Nucleus accumbens (tissue), 56 donors: ENCODE data around the gene NCKAP5L.

Source experiments
- DNase-seq, 56 donors: peaks; one replicate each; lab custom pipeline; 2025; lab: John Stamatoyannopoulos, UW

Gene NCKAP5L

DNA sequence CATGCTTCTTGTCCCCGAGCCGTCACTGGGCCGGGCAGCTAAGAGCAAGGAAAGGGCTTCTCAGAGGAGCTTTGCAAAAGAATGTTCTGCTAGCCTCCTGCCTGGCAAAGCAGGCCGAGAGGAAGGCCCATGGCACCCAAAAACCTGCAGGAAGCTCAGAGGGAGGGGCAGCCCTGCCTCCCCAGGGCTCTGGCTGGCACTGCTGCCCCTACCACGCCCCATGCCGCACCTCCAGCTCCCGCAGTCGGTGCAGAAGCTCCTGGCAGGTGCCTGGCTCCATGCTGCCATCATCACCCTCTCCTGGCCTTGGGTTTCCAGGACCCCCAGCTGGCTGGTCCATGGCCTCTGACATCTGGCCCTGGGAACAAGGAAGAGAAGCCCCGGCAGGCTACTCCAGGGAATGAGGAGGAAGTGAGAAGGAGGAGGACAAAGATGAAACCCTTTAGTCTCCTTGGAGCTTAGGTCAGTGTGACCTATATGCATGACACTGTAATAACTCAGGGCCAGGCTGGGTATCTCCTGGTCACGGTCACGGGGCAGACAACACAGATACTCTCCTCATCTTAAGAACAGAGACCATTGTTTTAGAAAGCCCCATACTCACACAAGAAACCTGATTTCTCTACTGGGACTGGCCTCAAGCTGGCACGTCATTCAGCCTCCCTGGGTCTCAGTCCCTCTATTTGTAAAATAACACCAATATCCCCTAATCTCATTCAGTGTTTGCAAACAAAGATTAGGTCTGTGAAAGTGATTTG is 24.3 kb downstream of the NCKAP5L start:
- no peak for DNase-seq

DNA sequence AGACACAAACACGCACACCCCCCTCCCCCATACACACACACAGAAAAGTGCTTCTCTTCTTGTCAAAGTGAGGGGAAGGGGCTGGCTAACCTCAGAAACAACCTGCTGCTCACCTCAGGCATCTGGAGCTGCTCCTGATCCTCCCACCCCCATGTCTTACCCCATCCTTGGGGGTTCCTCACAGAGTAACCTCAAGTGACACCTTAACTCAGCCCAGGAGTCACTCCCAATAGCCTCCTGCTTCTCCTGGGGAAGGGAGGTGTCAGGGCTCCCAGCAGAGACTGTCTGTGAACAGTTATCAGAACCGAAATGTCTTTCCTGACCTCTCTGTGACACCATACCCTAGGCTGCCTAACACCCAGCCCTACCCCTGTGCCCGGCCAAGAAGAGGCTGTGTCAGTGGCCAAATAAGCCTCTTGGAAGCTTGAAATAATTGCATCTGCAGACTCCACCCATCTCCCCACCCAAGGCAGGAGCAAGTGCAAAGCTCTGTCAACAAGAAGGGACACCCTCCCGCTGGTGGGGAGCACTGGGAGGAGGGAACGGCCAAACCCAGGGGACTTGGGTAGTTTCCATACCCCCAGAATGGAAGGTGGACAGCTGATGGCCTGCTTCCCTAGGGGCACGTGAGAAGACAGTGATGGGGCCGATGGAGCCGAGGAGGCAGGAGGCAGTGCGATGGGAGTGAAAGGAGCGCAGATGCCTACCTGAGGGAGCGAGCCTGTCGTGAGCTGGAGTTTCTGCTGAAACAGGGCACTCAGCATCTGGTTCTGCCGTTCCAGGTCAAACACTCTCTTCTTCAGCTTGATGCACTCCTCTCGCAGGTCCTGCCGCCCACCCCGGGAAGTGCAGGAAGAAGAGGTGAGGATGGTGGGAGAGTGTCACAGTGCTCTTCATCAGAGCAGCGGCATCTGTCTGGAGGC is 26.8 kb downstream of the NCKAP5L start:
- DNase-seq: no peak

DNA sequence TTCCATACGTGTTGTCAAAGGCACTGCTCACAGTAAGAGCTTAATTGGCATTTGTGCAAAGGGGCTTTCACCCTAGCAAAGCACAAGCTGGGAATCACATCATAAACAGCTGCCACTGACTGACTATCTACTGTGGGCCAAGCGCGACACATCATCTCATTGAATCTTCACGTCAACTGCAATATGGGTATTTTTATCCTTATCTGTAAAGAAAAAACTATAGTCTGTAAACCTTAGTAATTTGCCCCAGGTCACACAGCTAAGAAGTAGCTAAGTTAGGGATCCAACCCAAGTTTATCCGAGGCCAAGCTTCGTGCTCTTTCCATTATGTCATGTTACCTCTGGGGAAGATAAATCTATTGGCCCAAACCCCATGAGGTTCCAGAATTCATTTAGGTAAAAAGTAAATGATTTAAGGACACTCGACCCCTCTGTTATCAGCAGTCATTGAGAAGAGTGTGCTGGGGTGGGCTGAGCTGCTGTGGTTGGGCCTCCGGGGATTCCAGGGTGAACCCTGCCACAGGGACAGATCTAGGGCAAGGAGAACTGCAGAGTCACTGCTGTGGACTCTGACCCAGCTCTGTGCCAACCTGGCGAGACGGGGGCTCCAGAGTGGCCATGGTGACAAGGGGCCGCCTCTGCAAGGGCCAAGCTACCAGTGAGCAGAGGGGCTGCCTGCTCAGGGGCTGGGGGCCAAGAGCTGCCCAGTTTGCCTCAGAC is 27.6 kb downstream of the NCKAP5L start:
- no peak for DNase-seq

DNA sequence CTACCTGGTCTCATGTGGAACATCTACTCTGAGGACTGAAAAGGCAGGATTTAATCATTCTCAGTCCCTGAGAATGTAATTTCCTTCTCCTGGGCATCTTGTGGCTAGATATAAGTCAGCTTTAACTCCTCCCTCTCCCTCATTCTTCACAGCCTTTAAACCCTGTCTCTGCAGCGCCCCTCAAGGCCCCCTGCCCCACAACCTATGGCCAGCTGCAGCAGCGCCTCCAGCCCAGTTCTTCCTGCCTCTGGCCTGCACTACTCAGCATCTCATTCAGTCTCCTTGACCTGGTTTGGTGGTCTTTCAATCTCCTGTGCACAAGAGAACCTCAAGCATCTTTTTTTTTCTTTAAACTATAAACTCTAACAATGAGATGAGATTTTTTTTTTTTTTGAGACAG is 29.3 kb downstream of the NCKAP5L start:
- no peak for DNase-seq

DNA sequence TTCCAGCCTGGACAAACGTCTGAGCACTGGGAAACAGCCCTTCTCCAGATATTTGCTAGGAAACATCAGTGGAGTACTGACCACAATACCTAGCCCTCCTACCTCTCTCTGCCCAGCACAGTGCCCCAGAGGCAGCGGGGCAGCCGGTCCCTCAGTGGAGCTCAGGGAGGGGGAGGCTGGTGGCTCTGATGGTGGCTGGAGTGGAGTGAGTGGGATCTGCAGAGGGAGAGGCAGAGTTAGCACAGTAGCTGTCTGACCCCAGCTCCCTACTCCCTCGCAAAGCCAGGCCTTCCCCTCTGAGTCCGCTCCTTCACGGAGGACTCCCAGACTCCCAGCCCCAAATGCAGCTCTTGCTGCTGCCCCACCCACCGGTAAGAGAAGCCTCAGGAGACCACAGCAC is 30.0 kb downstream of the NCKAP5L start:
- DNase-seq: no peak

DNA sequence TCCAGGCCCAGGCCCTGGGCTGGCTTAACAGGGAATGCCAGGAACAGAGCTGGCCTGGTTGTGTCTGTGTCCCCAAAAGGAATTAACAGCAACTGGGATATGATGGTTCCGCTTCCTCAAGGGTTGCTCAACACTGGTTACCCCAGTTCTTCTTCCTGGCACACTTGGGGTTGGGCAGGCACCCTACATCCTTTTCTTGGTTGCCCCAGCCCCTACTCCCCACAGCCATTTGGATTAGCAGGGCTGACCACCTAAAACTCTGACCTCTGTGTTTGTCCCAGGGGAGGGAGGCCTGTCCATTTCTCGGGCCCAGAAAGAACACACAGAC is 30.8 kb downstream of the NCKAP5L start:
- no peak for DNase-seq

DNA sequence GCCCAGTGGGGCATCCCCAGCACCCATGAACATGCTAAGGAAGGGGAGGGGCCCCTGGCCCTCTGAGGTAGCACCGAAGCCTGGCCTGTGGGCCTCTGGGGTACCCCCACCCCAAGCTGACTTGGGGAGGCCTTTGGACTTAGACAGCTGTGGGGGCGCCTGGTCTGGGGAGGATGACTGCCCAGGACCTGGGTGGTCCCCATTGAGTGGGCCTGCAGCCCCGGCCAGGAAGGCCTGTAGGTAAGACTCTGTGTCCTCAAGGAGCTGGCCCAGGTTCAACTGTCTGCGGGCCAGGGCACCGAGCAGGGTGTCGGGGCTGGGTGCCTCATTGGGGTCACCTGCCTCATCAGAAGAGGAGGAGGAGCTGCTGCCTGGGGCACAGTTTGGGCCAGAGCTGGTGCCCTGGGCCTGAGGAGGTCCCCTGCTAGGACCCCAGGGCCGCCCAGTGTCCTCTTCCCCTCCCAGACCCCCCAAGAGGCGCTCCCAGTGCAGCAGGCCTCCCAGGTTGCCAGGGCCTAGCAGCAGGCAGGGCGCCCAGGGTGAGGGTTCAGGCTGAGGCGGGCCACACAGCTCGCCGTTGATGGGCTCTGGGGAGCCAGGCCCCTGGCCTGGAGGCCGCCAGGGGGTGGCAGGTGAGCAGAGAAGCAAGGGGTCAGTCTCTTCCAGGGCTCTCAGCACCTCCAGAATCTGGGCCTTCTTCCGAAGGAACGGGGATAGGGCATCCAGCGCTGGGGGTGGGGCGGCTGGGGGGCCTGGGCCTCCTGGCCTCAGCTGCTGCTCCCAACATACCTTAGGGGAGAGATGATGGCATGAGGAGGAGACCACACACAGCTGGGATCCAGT is 31.4 kb downstream of the NCKAP5L start:
- no peak for DNase-seq

DNA sequence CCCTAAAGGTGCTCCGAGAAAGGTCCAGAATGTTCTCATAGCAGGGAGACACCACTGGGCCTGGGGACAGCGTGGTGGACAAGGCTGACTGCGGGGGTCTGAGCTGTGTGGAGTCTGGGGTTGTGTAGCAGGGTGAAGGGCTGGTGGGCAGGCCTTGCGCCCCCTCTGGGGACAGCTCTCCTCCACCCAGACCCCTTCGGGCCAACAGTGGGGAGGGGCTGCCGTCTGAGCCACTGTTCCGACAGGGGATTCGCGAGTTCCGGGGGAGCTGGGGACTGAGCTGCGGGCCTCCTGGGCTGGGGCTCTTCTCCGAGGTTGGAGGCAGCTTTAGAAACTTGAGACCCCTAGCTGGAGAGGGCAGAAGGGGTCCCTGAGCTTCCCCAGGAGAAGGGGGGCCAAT is 32.1 kb downstream of the NCKAP5L start:
- DNase-seq: no peak

DNA sequence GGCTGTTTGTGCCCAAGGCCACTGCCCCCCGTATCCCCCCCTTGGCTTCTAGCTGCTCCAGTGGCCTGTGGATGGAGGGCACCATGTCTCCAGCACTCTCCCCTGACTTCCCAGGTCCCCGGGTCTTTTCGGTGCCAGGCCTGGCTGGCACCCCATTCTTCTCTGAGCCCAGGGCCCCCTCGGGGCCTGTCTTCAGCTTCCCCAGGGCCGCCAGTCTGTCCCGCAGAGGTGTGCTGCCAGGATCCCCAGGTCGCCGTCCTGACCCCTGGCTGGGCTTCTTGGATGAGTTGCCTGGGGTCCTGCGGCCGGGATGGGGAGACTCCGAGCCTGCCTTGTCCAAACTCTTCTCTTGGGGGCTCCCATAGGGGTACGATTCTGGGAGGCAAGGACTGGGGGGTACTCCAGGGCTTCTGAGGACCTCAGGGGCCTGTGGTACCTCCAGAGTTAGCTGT is 32.5 kb downstream of the NCKAP5L start:
- no peak for DNase-seq

DNA sequence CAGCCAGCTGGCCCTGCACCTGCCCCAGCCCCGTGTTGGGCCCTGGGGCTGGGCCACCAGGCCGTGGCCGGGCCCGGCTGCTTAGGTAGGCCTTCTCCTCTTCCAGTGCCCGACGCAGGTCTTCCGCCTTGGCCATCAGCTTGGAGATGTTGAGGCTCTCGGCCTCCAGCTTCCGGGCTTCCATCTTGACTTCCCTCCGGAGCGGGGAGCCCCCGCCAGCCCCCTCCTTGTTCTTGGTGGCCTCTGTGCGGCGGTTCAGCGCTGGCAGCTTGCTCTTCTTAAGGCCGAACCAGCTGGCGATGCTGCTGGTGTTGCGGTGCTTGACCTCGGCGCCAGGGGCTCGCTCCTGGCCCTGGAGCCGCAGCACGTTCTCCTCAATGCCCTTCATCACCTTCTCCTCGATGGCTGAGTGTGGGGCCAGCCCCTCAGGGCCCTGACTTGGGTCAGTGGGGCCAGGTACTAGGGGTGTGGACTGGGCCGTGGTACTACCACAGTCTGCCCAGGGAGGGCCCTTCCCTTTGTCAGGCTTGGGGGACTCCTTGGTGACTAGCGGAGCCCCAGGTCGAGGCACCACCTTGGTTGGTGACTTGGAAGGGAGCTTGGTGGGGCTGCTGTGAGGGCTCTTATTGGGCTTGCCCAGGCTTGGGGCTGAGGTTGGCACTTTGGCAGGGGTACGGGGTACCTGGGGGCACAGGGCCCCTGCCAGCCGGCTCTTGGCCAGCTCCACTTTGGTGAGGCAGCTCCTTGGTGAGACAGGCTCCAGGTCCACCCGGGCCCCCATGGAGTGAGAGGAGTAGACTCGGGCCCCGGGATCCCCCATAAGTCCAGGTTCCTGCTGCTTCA is 33.2 kb downstream of the NCKAP5L start:
- DNase-seq: no peak

DNA sequence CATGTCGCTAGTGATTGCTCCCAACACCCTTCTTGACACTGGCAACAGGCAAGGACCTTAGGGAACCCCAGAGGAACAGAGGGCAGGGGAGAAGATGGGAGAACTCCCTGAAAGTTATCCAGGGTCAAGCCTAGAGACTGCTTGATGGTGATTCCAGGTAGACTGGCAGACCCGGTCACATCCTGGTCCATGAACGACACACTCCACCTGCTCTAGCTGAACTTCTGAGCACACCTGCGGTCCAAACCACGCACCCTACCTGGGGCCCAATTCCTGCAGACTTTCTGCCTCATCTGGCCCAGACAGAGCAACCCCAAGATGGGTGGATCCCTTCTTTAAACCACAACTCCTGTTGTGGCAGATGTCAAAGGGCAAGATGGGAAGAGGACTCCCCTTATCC is 34.2 kb downstream of the NCKAP5L start:
- no peak for DNase-seq

DNA sequence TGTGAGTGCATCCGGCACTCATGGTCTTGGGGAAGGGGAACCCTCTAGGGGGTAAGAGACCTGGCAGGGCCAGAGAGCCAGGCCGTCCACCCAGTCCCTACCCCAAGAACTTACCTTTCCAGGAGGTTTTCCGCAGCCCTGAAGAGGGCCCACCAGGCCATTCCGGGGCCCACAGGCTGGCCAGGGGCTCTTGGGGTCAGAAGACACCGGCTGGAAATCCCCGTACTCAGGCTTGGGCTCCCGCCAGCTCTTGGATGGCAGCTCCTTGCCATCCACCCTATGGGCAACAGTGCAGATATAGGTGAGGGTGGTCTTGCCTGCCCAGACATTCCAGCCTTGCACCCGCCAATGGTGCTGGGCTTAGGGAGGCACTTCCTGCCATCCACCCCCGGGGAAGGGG is 34.6 kb downstream of the NCKAP5L start:
- DNase-seq: no peak

DNA sequence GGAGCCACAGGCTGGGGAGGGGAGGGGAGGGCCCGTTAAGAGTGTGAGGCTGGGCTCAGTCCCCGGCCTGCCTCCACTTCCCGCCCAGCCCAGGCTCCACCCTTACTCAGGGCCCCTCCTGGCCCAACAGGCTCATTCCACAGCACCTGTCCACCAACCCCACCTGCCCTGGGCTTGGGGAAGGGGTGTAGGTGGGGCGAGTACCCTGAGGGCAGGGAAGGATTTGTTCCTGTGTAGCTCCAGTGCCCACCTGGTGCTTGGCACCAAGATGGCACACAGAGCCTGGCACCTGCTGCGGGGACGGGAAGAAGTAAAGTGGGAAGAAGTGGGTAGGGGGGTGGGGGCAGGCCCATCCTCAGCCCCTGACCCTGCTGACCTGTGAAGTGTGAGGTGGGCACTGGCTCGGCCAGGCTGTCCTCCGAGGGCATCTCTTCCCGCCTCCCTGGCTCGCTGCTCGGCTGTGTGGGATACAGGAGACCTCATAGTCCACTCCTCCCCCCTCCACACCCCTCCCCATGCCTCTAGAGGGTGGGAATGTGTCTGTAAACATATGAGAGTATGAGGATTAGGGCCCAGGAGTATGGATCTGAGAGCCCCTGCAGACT is 35.1 kb downstream of the NCKAP5L start:
- DNase-seq: no peak

DNA sequence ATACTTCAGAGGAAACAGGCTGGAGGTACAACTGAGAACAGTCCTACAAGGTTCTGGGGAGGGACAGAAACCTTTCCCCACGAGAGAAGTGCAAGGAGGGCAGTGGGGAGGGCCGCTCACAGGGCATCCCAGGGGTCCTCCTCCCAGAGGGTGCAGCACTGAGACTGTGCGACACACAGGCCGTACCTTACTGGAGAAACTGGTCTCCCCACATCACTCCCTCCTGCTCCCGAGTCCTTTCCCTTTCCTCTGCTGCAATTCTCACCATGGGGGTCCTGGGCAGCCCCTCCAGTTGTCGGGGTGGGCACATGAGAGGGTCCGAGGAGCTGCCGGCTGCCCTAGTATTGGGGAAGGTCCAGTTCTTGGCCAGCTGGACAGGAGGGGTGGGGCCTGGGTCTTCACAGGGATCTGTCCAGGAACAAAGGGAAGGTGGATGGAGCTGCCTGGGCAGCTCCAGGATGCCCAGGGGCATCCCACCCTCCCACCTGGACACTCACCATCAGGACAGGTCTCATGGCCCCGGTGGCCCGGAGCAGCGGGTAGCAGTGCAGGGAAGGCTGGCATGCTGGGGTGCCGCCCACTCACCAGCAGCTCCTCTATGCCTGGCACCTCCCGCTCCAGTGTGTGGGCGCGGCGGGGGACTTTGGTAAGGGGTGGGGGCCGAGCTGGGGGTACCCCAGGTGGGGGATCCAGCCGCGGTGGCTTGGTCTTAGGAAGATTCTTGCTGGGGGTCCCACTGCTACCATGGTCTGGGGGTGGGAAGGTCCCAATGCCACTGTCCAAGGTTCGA is 35.8 kb downstream of the NCKAP5L start:
- DNase-seq: no peak

DNA sequence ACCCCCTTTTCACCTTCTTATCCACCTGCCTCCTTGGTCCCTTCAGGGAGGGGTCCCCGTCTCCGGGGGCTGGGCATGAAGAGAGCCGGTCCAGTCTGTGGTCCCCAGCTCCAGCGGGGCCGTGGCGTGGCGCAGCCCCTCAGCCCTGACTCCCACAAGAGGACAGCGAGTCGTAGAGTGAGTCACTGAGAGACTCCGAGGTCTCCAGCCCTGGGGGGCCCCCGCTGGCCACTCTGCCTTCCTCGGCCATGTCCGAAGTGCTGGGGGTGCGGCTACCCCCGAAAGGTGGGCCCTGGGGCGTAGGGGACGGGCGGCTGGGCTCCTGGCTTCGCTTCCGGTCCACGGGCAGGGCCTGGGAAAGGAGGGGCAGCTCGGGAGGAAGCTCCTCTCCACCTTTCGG is 36.5 kb downstream of the NCKAP5L start:
- DNase-seq: no peak

DNA sequence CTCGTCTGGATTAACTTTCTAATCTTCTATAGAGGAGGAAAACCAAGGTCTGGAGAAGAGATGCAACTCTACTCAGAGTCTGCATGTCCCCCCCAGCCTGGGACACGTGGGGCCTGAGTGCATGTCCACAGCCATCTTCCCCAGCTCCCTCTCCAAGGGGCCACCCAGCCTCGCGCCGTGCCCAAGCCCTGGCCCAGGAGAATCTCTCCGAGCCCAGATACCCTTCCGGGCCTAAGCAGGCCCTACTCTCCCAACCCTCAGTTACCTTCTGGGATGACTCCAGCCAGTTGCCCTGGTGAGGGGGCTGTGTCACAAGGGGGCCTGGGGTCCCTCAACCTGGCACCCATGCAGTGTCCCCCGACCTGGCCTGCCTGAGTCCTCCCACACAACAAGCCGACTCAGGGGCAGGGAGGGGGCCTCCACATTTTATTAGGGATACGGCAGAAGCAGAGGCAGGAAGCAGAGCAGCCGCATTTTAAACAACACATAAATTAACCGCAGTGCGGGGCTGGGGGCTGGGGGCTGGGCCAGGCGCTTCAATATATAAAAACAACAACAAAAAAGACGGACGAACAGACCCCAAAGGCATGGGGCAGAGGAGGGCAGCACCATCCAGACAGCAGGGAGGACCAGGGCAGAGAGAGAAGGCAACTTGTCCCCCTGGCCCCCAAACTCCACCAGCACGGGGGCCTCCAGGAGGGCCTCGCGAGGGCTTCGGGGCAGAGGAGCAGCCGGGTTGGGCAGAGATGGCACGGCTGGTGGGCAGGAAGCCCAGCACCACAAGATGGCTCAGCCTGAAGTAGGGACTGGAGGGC is 37.3 kb downstream of the NCKAP5L start:
- no peak for DNase-seq

DNA sequence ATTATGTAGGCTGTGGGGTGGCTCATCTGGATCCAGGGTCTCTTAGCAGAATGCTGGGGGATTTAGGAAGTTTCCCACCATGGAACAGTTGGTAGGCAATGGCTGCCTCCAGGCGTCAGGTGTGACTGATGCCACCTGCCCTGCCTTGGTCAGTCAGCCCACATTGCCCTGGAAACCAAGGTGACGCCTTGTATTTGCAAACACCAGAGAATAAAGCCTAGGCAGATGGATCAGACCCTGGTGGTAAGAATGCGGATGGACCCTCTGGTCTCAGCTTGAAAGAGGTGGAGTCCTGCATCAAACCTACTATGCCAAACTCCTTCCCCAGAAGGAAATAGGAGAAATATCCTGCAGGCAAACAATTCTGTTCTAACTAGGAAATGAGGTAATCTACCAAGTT is 38.2 kb downstream of the NCKAP5L start:
- DNase-seq: no peak
